Measurements from ENCODE around the gene SV2A.
"Not testable (repeated sequence)": the region's sequence is repeated elsewhere in the genome, so short reads cannot be mapped to it uniquely, and the experiment has no call there.

SV2A gene

GRCh38 chr1:149928401-149928724 is 10.7 kb upstream of the SV2A start:
- DNase-seq (ENCODE audit: low read depth in 2 of 2), result no peak

DNA sequence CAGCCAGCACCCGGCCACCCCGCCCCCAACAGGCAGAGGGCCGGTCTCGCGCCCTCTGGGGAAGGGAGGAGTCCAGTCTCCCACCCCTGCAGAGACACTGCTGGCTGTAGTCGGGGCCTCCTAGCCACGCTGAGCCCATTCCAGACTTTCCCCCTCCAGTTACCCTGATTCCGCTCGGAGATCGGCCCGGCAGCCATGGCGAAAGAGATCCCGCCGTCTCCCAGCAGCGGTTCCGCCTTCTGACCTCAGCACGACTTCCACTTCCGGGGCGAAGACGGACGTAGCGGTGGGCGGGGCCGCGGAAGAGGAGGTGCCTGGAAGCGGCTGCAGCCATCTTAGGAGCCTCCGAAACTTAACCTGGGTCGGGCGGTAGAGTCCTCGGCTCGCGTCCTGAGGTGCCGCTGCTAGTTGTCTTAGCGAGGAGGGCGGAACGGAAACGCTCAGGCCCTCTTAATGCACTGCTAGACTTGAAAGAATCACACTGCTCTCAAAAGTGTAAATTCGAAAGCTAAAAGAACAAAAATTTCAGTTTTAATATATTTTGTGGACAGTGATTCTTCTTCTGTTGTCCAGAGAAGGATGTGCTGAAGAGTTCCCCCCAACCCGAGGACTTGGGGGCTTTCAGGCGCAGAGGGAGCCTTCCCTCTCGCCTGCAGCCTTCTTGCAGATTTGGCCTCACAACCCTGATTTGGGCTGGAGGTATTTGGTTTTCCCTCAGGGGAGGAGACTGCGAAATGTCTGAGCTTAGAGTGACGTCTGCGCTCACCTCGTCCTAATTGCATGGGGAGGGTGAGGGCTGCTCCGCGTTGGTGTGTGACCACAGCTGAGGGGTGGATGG is 10.1 kb upstream of the SV2A start, which contains the start of gene SF3B4:
SF3B4 (minus strand) TSS at position 241 of the 838 bp plus-strand sequence; CDS start at position 197, 44 bp downstream.
- peak; percentile 91 to 93 for DNase-seq (ENCODE audit: low read depth in 2 of 2)

GRCh38 chr1:149927056-149927562 is 9.5 kb upstream of the SV2A start:
- DNase-seq (ENCODE audit: low read depth in 2 of 2), result no peak

DNA sequence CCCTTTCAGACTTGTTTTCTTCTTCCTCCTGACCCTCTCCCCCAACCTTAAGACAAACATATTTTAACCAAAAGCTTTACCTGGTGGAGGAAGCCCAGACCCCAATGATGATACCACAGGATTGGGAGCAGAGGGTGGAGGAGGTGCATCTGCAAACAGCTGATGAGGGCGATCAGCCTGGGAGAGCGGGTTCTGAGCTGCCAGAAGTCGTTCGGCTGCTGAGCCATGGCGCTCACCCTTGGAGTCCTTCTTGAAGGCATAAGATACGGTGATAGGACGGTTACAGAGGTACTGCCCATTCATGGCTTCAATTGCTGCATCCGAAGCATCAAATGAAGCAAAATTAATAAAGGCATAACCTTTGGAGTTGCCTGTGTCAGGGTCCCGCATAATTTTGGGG is 8.7 kb upstream of the SV2A start:
- no peak for DNase-seq (ENCODE audit: low read depth in 2 of 2)

DNA sequence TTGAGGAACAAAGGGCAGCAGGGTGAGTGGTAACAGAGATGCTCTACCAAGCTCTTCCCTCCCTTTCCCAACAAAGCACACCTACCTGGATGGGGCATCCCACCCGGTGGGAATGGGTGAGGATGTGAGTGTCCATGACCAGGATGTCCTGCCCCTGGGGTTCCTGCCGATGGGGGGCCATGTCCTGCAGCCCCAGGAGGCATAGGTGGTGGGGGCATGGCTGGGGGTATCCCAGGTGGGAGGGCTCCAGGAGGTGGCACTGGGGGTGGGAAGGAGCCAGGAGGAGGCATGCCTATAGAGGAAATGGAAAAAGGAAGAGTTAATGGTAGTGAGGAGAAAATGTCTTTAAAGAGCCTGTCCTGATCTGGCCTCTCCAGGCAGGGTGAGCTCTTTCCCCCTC is 8.1 kb upstream of the SV2A start:
- DNase-seq (ENCODE audit: low read depth in 2 of 2), result no peak

DNA sequence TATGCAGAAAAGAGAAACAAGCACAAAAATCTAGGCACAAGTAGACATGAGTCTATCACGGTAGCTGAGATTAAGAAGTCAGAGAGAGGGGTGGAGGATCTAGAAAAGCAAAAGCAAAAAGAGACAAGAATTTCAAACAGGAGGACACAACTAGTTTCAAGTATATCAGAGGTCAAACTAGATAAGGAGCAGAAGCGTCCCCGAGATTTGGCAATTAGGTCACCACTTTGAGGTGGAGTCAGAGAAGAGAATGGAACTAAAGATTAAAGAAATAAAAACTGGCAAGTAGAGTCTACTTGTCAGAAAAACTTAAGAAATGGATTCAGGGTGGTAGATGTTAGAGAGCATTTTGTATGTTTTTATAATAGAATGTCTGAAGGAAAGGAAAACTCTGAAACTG is 7.7 kb upstream of the SV2A start:
- DNase-seq (ENCODE audit: low read depth in 2 of 2), result no peak

- no peak for DNase-seq (ENCODE audit: low read depth in 2 of 2)
Observed at GRCh38 chr1:149923626-149924025, 6.0 kb upstream of the SV2A start.

- no peak for DNase-seq (ENCODE audit: low read depth in 2 of 2)
Observed at GRCh38 chr1:149916898-149917252, 769 bp downstream of the SV2A start.

- no peak for DNase-seq (ENCODE audit: low read depth in 2 of 2)
Observed at GRCh38 chr1:149916193-149916897, 1.3 kb downstream of the SV2A start.

- DNase-seq (ENCODE audit: low read depth in 2 of 2), result no peak
Observed at GRCh38 chr1:149915429-149916192, 2.0 kb downstream of the SV2A start.

DNA sequence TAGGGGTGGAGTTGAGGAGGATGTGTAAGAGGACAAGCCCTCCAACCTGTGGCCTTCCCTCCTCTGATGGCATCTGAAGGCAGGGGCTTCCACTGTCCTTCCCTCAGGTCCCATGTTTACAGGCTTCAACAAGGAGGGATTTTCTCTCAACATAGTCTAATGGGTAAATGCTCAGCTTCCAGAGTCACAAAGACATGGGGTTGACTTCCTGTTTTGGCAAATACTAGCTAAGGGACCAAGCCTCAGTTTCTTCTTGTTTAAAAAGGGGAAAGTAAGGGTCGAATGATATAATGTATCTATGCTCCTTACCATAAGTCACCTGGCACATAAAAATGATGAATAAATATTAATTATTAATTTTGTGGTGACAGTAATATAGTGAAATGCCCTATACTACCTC is 3.1 kb downstream of the SV2A start:
- DNase-seq (ENCODE audit: low read depth in 2 of 2), result no peak

DNA sequence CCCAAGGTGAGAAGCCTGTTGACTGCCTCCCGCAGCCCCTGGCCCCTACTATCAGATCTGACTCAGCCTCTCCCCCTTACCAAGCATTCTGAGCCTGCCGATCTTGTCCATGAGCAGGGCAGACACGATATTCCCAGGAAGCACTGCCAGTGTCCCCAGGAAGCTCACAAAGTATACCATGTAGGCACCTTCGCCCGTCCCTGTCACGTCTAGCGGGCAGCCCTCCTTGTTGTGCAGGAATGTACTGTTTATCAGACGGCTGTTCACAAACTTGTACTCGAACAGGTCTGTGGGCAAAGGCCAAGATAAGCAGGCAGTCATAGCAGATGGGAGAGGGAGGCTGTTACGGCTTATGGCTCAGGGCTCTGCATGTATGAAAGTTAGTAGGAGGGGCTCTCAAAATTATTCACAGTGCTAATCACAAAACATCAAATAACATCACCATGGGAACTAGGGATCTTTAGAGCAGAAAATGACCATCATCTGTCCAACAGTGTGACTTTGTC is 11.0 kb downstream of the SV2A start:
- no peak for DNase-seq (ENCODE audit: low read depth in 2 of 2)

DNA sequence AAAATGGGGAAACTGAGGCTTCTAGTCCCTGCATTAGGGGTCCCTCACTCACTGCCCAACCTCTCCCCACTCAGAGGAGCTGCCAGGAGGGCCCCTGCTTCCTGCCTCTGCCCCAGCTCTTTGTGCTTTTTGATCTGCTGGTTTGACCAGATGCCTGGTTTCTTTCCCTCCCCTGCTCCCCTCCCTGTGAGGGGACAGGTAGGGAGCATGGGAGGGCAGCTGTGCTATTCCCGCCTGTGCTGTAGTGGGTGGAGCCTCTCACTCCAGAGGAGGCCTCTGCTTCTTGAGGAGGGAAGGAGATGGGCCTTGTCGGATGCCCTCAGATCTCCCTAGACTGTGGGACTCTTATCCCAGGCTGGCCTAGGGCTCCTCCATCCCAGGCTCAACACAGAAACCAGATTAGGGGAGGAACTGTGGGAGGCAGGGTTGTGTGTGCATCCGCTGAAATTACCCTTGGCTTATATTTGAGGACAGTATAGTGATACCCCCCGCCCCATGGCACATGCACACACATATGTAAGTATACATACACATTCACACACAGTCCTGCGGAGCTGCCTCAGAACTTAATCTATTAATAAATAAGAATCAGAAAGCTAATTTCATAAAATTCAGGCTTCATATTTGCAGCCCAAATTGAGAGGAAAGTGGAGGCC is 13.7 kb downstream of the SV2A start:
- no peak for DNase-seq (ENCODE audit: low read depth in 2 of 2)

GRCh38 chr1:149899460-149900284 is 18.0 kb downstream of the SV2A start, which contains the start of gene BOLA1:
TSS of gene BOLA1 (plus strand) at chr1:149899568. CDS start at chr1:149900060, 492 bp downstream.
- DNase-seq (ENCODE audit: low read depth in 2 of 2), result peak; percentile 63 to 68

DNA sequence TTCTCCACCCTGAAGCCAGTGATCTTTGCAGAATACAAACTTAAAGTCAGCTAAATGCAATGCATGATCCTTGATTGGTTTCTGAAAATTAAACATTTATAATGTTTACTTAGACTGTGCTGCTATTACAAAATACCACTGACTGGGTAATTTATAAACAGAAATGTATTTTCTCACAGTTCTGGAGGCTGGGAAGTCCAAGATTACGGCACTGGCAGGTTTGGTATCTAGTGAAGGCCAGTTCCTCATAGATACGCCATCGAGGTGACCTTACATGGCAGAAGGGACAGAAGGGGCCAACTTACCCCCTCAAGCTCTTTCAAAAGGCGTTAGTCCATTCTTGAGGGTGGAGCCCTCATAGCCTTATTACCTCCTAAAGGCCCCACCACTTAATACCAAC is 21.1 kb downstream of the SV2A start:
- no peak for DNase-seq (ENCODE audit: low read depth in 2 of 2)

DNA sequence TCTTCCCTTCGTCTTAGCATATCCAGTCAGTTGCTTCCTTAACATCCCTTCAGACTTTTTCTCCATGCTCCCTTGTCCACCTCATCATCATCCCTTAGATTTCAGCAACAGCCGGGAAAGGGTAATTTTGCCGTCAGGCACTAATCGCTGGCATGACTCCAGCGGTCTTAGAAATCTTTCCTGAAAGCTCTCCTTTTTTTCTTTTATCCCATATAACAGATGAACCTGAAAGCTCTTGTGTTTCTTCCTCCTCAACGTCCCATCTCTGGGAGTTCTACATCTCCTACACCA is 28.7 kb downstream of the SV2A start:
- DNase-seq (ENCODE audit: low read depth in 2 of 2), result no peak

DNA sequence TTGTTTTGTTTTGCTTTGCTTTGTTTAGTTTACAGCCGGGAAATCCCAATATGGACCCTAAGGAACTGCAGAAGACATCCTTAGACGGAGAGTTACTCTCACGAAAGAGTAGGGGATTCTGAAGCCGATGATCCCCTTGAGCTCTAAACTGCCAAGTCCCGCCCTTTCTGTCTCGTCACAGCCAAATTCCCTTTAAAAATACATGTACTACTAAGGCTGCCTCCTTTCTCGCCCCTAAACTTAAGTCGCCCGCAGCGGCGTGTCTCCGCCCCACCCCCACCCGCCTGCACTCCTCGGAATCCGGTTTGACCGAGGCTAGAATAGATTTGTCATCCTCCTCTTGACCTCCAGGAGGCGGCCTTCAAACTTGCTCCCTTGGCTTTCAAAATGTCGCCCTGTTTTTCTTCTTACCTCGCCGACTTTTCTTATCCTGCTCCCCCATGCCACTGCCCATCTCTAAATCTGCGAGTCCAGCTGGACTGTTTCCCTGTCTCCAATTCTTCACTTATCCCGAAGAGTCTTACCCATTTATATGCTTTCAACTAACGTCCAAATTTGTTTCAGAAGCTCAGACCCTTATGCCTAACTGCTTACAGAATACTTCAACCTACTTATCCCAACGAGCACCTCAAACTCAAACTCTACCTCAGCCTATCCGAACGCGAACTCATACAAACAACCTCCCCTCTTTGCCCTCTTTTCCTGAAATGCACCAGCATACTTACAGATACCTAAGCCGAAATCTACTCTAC is 29.2 kb downstream of the SV2A start:
- DNase-seq (ENCODE audit: low read depth in 2 of 2), result peak; percentile 24 to 50

GRCh38 chr1:149887456-149888246 is 30.0 kb downstream of the SV2A start:
- DNase-seq (ENCODE audit: low read depth in 2 of 2), result peak; percentile 41 to 62

DNA sequence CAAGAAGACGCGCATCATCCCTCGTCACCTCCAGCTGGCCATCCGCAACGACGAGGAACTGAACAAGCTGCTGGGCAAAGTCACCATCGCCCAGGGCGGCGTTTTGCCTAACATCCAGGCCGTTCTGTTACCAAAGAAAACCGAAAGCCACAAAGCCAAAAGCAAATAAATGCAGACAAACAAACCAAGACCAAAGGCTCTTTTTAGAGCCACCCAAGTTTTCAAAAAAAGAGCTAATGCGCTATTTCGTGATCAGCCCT is 30.5 kb downstream of the SV2A start:
- DNase-seq (ENCODE audit: low read depth in 2 of 2), result not testable (repeated sequence)
